ENCODE data around the gene FCRLB.
"Not testable (repeated sequence)": the region's sequence is repeated elsewhere in the genome, so short reads cannot be mapped to it uniquely, and the experiment has no call there.

Gene FCRLB, protein sequence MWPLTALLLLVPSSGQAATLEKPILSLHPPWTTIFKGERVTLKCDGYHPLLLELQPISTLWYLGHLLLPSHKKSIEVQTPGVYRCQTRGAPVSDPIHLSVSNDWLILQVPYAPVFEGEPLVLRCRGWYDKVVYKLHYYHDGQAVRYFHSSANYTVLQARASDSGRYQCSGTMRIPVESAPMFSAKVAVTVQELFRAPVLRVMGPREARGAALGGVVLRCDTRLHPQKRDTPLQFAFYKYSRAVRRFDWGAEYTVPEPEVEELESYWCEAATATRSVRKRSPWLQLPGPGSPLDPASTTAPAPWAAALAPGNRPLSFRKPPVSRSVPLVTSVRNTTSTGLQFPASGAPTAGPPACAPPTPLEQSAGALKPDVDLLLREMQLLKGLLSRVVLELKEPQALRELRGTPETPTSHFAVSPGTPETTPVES

DNA sequence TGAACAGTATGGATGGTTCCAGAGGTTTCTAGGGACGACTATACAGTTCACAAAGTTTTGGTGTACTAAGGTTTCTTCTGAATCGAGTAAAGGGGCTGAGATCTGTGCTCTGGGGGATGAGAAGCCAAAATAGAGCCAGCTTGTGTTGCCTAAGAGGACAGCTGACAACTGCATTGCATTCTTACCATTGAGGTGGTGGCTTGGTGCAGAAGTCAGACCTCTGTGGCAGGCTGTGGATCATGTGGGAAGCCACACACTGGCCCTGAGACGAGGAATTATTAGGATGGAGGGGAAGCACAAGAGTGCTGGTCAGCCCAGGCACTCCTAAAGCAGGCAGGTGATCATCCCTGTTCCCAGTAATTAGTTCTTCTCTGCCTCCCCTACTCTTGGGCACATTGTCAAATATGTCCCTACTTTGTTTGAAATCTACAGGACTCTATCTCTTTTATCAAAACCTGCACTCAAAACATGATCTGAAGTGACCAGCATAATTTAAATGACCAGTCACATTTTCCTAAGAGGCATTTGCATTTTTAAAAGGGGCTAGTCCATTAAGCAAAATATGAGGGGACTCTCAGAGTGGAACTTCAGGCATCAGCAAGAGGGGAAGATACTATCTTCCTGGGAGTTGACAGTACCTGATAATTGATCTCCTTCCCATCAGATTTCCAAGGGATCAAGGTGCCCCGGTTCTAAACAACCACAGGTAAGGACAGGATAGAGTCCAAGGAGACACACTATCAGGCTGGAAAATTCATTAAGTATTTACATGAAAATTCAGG, at the start of gene FCRLB:
Gene FCRLB, plus strand, starts transcription at position 589 of the 782 bp plus-strand sequence. CDS start 1,129 bp downstream, outside the sequence.
- DNase-seq (ENCODE audit: low read depth in 2 of 3, low spot score in 1 of 3) = no peak

DNA sequence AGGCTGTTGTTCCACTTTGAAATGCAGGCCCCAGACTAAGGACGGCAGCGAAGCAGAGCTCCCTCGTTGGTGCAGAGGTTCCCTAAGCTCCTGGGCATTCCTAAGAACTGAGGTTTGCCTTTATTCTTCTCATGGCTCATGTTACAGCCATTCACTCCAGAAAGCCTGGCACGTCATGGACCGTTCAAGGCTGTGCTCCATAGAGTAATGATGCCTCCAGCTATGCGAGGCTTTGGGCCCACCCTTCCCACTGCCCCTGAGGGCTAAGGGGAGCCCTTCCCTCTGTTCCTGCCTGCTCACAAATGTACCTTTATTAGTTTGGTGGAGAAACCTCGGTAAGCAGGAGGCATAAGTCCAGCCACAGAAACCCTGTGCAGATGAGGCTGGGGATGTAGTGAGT, 47.9 kb upstream of the FCRLB start:
- not testable (repeated sequence) for DNase-seq (ENCODE audit: low read depth in 2 of 3, low spot score in 1 of 3)

DNA sequence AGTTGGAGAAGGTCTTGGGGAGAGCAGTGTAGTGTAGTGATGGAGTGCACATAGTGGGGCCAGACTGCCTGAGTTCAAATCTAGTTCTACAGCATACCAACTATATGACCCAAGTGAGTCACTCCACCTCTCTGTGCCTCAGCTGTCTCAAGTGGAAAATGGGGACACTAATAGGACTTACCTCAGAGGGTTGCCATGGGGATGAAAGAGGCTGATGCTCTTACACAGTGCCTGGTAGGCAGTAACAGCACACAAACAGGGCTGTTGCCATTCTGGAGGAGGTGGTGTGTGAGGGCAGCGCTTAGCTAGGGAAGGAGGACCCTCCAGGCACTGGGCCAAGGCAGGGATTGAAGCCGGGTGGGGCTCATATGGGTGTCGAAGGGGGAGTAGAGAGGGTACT, 46.9 kb upstream of the FCRLB start:
- DNase-seq (ENCODE audit: low read depth in 2 of 3, low spot score in 1 of 3) = not testable (repeated sequence)

DNA sequence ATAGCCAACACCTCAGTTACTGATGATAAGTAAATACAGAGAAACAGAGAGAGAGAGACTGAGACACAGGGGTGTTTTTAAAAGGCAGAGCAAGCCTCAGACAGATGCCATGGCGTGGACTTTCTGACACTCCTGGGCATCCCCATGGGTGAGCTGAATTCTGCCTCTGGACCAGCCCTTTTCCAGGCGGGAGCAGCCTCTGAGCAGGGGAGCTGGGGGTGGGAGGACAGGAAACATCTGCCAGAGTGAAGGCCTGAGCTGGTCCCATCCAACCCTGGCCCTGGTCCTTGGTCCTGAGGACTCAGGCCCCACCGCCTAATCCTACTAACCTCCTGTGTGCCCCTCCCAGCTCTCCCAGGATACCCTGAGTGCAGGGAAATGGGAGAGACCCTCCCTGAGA, 46.4 kb upstream of the FCRLB start:
- DNase-seq (ENCODE audit: low read depth in 2 of 3, low spot score in 1 of 3) = not testable (repeated sequence)

DNA sequence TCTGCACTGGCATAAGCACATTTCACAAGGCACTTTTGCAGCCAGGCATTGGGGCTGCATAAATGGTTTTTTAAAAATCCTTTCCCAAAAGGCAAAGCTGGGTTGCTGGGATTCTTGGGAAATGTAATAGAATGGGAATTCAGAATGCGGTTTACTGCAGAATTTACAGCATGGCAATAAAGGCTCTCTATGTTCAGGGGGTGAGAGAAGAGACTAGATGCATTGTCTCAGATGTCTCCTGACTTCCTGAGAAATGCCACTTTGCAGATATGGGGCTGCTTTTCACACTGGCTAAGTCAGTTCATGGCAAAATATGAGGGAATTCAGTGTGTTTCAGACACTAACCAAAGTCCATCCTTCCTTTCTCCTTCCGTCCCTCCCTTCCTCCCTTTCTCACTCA, 44.9 kb upstream of the FCRLB start:
- DNase-seq (ENCODE audit: low read depth in 2 of 3, low spot score in 1 of 3) = no peak

DNA sequence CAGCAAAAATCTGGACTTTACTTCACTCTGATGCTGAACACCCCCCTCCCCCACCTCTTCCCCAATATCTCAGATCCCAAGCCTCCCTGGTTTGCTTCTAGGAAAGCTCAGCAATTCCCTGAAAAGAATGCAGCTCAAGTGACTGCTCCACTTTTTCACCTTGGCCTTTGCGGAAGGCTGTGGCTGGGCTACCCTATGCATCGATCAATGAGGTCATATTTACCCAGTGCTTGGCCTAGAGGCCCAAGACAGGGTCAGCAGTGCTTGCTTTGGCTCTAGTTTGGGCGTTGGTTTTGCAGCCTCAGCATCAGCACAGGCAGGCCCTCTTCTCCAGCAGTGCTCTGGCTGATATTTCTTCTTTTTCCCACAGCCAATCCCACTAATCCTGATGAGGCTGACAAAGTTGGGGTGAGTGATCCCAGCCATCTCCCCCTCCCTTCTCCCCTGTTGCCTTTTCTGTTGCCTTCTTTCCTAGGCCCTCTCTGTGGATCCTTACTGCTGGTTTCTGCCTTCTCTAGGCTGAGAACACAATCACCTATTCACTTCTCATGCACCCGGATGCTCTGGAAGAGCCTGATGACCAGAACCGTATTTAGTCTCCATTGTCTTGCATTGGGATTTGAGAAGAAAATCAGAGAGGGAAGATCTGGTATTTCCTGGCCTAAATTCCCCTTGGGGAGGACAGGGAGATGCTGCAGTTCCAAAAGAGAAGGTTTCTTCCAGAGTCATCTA, 44.2 kb upstream of the FCRLB start:
- no peak for DNase-seq (ENCODE audit: low read depth in 2 of 3, low spot score in 1 of 3)

DNA sequence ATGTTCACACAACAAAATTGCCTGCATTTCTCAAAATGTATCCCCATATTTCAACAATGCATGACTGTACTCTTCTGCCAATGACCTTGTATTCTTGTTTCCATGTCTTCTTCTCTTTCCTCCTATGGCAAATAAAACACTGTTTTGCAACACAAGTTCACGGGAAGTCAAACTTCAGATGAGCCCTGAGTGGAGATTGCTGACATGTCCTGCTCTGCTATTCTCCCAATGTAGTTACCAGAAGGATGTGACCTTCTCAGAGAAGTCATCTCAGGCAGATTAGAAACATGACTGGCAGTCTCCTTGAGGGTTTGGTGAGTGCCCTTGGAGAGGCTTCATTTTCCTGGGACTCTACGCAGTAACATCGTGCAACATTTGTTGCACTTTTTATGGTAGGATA, 42.8 kb upstream of the FCRLB start:
- DNase-seq (ENCODE audit: low read depth in 2 of 3, low spot score in 1 of 3) = no peak

DNA sequence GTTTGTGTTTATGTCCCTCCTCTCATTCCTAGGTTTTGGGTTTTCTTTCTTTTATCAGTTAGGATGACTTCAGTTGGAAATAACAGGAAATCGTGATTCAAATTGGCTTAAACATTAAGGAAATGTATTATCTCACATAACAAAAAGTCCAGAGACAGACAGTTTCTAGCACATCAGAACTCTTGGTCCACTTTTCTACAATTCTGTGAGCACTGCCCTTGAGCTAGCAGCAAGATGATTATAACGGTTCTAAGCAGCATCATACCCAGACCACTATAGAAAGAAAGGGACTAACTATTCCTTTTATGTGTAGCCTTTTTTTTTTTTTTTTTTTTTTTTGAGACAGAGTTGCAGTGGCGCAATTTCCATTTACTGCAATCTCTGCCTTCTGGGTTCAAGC, 39.5 kb upstream of the FCRLB start:
- DNase-seq (ENCODE audit: low read depth in 2 of 3, low spot score in 1 of 3) = no peak

DNA sequence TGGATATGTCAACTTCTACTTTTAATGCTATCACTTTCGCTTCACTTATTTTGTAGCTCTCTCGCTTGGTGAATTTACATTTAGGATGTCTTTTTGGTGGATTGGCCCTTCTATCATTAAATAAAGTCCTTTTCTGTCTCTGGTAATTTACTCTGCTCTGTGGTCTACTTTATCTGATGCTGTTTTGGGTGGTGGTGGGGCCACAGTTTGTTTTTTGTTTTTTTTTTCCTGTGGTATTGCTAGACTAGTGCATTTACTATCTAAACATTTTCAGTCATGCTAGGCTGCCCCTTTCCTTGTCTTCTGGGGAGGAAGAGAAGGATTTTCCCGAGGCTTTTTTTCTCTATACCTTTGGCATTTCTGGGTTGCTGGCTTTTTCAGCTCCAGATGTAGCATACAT, 32.4 kb upstream of the FCRLB start:
- no peak for DNase-seq (ENCODE audit: low read depth in 2 of 3, low spot score in 1 of 3)

DNA sequence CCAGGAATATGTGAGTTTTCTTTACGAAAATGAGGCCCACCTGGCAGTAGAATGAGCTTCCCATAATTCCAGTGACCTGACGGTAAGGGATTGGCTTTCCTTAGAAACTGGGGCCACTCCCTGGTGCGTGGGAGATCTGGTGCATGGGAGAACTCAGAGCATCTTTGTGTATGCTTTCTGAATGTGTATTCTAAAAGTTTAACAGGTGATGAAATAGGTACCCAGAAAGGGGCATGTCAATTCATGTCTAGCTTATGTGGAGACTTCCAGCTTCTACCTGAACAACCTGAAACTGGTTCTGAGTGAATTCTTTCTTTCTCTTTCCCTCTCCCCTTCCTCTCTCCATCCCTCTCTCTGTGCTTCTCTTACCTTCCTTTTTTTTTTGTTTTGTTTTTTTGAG, 29.5 kb upstream of the FCRLB start:
- DNase-seq (ENCODE audit: low read depth in 2 of 3, low spot score in 1 of 3) = no peak

DNA sequence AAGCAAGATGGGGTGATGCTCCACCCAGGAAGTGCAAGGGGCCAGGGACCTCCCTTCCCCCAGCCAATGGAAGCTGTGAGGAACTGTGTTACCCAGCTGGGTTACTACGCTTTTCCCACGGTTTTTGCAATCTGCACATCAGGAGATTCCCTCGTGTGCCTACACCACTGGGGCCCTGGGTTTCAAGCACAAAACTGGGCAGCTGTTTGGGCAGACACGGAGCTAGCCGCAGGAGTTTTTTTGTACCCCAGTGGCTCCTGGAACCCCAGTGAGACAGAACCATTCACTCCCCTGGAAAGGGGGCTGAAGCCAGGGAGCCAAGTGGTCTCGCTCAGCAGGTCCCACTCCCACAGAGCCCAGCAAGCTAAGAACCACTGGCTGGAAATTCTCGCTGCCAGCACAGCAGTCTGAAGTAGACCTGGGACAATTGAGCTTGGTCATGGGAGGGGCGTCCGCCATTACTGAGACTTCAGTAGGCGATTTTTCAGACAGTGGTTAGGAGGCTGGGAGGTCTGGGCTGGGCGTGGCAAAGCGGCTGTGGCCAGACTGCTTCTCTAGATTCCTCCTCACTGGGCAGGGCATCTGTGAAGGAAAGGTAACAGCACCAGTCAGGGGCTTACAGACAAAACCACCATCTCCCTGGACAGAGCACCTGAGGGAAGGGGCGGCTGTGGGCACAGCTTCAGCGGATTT, 28.2 kb upstream of the FCRLB start:
- not testable (repeated sequence) for DNase-seq (ENCODE audit: low read depth in 2 of 3, low spot score in 1 of 3)

DNA sequence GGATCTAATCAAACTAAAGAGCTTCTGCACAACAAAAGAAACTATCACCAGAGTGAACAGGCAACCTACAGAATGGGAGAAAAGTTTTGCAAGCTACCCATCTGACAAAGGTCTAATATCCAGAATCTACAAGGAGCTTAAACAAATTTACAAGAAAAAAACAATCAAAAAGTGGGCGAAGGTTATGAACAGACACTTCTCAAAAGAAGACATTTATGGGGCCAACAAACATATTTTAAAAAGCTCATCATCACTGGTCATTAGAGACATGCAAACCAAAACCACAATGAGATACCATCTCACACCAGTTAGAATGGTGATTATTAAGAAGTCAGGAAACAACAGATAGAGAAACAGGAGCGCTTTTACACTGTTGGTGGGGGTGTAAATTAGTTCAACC, 23.0 kb upstream of the FCRLB start:
- DNase-seq (ENCODE audit: low read depth in 2 of 3, low spot score in 1 of 3) = not testable (repeated sequence)

DNA sequence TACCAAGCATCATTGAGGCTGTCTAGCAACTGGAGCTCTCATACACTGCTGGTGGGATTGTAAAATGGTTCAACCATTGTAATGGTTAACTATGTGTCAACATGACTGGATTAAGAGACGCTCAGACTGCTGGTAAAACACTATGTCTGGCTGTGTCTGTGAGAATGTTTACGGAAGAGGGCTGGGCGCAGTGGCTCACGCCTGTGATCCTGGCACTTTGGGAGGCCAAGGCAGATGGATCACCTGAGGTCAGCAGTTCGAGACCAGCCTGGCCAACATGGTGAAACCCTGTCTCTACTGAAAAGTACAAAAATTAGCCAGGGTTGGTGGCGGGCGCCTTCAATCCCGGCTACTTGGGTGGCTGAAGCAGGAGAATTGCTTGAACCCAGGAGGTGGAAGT, 19.1 kb upstream of the FCRLB start:
- no peak for DNase-seq (ENCODE audit: low read depth in 2 of 3, low spot score in 1 of 3)

DNA sequence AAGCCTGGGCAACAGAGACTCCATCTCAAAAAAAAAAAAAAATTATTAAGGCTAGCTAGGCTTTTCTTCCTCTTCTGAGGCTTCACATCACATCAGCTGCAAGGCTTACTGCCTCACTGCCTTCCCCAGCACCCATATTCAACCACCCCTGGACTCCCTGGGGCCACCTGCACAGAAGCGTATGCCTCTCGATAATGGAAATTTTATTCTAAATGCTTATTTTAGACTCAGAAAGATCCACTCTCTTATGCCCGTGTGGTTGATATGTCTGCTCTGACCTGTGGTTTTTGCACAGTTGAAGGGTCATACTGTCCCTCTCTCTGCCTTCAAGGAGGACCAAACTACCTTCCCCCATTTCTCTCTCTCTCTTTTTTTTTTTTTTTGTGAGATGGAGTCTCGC, 15.8 kb upstream of the FCRLB start:
- no peak for DNase-seq (ENCODE audit: low read depth in 2 of 3, low spot score in 1 of 3)

DNA sequence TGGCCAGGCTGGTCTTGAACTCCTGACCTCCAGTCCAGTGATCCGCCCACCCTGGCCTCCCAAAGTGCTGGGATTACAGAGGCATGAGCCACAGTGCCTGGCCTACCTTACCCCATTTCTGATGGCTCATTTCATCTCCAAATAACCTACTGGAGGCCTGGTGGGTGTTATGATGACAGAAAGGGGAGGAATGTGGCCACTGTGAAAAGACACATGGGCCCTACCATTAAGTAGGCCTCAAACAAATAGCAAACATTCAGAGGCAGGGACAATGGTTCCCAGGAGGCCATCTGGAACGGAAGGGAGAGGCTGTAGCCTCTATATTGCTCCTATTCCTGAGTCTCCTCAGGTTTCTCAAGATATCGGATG, 15.2 kb upstream of the FCRLB start:
- DNase-seq (ENCODE audit: low read depth in 2 of 3, low spot score in 1 of 3) = no peak

DNA sequence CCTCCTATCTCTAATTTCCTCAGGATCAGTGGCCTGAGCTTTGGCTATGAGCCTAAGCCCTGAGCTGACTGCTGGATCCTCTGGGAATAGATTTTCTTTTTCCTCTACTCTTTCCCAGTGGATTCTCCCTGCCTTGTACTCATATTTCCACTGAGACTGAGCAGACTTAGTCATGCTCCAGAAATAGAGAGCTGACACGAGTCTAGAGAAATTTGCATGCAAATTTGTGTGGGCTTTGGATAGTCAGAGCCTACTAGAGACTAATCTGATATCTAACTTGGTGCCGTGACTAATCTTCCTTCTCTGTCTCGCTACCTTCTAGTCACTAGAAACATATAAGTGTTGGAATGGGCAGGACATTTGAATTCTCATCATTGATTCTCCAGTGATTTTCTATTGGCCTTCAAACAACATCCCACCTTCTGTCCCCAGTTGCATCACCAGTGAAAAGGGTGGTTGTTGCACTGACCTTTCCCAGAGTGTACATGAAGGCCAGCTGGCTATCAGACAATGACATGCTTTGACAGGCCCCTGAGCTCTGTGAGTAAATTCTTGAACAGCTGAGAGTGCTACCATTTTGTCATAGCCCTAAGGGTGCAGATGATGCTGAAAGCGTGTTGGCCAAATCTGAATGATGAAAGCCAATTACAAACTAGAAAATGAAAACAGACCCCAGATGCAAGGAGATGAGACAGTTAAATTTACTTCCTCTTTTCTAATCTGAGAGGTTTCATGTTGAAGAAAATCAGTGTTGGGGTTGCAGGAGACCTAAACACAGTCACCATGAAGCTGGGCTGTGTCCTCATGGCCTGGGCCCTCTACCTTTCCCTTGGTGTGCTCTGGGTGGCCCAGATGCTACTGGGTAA, 14.6 kb upstream of the FCRLB start, which contains the start of gene FCRLA:
Gene FCRLA, plus strand, starts transcription at position 748 of the 866 bp plus-strand sequence. Its CDS starts 36 bp downstream, at position 784.
- DNase-seq (ENCODE audit: low read depth in 2 of 3, low spot score in 1 of 3) = no peak

DNA sequence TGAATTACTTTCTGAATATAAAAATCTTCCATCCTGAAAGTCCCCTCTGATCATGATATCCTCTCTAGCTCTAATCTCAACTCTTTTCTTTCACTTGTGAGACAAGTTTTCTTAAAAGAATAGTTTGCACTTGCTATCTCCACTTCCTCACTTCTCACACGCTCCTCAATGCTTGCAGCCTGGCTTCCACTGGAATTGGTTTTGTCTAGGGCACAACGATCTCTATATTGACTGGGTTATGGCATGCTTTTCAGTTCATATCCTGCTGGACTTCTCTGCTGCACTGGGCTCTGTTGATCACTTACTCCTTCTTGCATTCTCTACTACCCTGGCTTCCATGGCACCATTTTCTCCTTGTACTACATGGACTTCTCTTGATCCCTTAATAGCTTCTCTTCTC, 13.8 kb upstream of the FCRLB start:
- DNase-seq (ENCODE audit: low read depth in 2 of 3, low spot score in 1 of 3) = no peak

DNA sequence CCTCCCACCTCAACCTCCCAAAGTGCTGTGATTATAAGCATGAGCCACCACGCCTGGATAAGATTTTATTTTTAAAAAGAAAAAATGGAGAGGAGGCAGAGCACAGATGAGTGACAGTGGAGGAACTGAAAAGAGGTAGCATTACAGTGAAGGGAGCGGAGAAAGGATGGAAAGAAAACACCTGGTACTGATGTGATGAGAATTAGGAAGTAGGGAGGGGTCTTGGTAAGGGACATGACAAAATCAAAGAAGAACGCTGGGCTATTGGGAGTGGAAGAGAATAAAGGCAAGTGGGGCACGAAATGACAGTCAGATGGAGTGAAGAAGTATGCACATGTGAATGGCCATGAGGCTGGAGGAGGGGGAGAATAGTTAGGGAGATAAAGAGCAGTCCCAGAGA, 12.0 kb upstream of the FCRLB start:
- no peak for DNase-seq (ENCODE audit: low read depth in 2 of 3, low spot score in 1 of 3)

DNA sequence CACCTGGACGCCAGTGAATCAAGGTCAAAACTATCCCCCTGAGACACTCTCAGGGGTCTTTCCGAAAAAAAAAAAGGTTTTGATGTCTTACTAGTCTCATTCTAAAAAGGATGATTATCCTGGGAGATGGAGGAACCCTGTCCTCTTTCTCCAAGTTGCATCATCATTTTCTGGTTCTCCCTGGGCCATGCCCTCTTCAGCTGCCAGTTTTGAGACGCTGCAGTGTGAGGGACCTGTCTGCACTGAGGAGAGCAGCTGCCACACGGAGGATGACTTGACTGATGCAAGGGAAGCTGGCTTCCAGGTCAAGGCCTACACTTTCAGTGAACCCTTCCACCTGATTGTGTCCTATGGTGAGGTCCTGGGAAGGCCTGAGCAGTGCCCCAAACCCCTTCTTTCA, 10.8 kb upstream of the FCRLB start:
- no peak for DNase-seq (ENCODE audit: low read depth in 2 of 3, low spot score in 1 of 3)

All from stimulated activated CD4-positive, alpha-beta T cell treated with anti-CD3 and anti-CD28 coated beads, Interleukin-12 subunit alpha, Interleukin-12 subunit beta, amount 100 ng/mL, for 48 hours (primary cell).